D721Med (cell line): Measurements from ENCODE around the gene KDM4D.

Experiments
- DNase-seq: peaks from one replicate; pipeline ENCODE4 v3.0.0; 2011; ENCODE audit warnings: low spot score; ENCODE audit not compliant: insufficient read length
- FAIRE-seq: peaks from 2 replicates; lab custom pipeline; 2011; peaks lifted over from hg19 to GRCh38; lab: Jason Lieb, UNC
- CTCF ChIP-seq: IDR thresholded peaks from 2 replicates; pipeline ENCODE4 v1.5.1; 2012; ENCODE audit warnings: mild to moderate bottlenecking, control low read depth; ENCODE audit not compliant: insufficient read depth; ENCODE audit errors: missing control alignments

Gene KDM4D

DNA sequence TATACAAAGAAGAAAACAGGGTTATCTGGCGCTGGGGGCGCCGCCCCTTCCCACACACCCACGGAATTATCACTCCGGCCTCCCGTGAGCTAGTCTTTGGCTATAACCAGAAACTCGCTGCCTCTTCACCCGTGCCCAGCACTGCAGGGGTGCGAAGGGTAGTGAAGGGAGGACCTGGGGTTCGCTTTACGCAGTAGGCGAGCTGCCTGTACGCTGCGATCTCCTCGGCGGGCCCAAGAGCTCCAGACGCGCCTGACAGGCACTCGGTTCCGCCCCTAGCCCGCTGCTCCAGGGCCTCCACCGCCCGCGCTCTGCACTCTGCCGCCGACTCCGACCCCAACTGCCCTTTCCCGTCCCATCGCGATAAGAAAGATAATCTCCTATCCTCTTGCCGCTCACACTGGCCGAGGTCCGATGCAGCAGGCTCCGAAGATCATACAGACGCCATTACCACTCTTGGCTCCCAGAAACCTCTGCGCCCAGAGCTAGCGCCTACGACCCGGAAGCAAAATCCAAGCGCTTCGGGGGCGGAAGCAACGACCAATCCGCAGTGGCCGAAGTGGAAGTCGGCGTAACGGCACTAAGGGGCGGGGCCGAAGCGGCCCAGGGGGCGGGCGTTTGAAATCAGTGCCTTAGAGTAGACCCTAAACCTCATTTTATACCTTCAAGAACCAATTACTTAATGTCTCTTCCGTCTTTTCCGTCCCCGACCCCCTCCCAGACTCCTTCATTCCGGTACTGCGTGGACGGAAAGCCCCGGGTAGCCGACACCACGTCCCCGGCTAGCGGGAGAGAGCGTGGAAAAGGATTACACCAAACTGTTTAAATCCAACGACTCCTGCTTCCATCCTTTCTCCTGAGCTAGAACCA lies at the start of gene KDM4D, which contains the start of gene CWC15:
KDM4D (plus strand) TSS at position 611 of the 870 bp plus-strand sequence. CDS start 23,664 bp downstream, outside the sequence.
CWC15 (minus strand) TSS at position 458 of the 870 bp plus-strand sequence. CDS start 1,371 bp downstream, outside the sequence.
- peak; percentile 87 for DNase-seq
- no peak for FAIRE-seq
- TF ChIP-seq CTCF: no peak

DNA sequence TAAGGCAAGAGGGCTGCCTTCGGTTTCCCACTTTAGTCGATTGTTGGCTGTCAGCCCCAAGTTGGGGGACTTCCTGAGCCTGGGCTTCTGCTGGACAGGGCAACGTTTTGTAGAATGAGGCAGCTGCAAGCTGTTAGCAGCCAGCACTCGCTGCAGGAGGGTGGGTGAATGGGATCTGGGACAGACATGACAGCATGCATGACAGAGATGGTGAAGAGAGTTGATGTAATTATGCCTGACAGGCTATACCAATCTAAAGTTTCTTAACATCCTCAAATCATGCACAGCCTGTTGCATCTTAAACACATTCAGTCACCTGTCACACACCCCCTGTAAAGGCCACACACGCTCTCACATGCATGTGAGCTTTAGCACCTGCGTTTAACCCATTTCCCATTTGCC lies 49.3 kb upstream of the KDM4D start:
- no peak for DNase-seq
- FAIRE-seq: no peak

DNA sequence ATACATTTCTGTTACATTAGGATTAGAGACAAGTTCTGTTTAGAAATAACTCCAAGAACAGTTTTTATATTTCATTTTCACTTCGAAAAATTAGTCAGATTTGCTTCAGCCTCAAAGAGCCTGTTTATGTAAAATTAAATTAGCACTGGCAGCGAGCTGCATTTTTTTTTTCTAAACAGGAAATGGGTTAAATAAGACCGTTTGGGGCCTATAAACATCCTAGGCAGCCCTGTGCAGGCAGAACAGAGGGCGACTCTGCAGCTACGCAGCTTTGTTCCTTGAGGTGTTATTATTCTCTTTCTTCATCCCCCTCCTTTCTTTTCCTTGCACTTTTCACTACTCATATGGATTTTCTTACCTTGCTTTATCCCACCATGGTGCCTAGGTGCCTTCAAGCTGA lies 48.9 kb upstream of the KDM4D start:
- no peak for TF ChIP-seq CTCF
- no peak for FAIRE-seq
- no peak for DNase-seq

More for the DNA sequence above, 49.3 kb upstream of the KDM4D start:
- no peak for TF ChIP-seq CTCF

GRCh38 chr11:94925422-94926270 lies 47.9 kb upstream of the KDM4D start:
- DNase-seq (no peak), FAIRE-seq (no peak)
- no peak for TF ChIP-seq CTCF

DNA sequence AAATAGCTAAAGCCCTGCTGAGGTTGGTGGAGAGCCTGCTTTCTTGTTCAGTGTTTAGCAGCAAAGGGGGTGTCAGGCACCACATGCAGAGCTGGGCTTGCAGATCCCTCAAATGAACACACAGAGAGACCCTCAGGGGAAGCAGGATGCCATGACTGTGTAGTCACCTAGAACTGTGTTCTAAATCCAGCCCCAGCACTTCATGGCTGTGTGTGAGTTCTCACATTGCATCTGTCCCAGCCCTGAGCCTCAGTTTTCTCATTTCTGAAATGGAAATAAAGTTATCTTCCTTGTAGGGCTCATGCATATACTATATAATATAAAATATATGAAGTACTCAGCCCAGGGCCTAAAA lies 47.3 kb upstream of the KDM4D start:
- DNase-seq (no peak), FAIRE-seq (no peak)
- TF ChIP-seq CTCF: no peak

DNA sequence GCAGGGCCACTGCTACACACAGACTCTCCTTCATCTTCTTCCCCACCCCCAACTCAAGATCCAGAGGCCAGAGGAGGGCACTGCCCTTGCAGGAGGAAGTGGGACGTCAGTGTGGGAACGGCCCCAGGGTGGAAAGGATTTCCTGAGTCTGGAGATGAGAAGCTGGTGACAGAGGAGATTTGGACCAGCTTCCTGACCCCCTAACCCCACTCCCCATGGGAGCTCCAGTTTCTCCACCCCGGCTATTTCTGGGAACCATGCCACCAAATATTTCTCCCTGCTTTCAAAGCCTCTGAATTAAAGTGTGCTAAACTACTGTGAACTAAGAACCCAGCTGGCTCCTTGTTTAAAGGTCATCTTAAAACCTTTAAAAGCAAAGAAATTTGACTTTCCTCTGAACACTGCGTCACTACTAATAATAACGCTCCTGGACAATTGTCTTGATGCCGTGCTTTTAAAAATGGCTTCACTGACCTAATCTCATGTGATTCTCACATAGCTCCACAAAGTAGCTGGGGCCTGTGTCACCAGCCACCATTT lies 46.7 kb upstream of the KDM4D start:
- TF ChIP-seq CTCF: no peak
- DNase-seq (no peak), FAIRE-seq (no peak)
